ENCODE results near the gene RAB27A. TPM values are rescaled to one million over a fixed set of nuclear protein-coding genes. Genes with fewer than 3 reads are reported as not detected.
A peak's percentile ranks its signal among the peaks of the same experiment; 100 is the strongest.

The RAB27A gene
- total and polyA plus RNA-seq, 9 of the 15 experiments (the other 6 are each of a cell fraction or from before 2014, with no cell fraction given) = 31.5 to 171 (median 80.4) TPM

GRCh38 chr15:55196458-55197361 lies 92.9 kb downstream of the RAB27A start, which contains the start of gene RSL24D1 (continued):
- TF ChIP-seq POLR3G (IDR thresholded peaks at IDR 0.05; ENCODE audit: extremely low read depth, insufficient read length, insufficient replicate concordance) (no peak), FOXK2 (conservative IDR thresholded peaks at IDR 0.05 in 1 of 2, IDR thresholded peaks at IDR 0.05 in 1 of 2; ENCODE audit: low read depth in 2 of 2) (peak; percentile 89 to 94), ZNF785 (CRISPR knock-in tag; IDR thresholded peaks at IDR 0.05) (no peak), KLF10 (CRISPR knock-in tag; IDR thresholded peaks at IDR 0.05) (no peak), PHF8 (IDR thresholded peaks at IDR 0.05; ENCODE audit: borderline replicate concordance, low read length) (peak; percentile 89; the same call in 1 of the 2 replicates), ZNF280B (CRISPR knock-in tag; IDR thresholded peaks at IDR 0.05) (no peak), U2AF1 (optimal IDR thresholded peaks at IDR 0.05; ENCODE audit: low read depth, low read length) (no peak), MEIS2 (IDR thresholded peaks at IDR 0.05; ENCODE audit: partially characterized antibody) (peak; percentile 80), FOXO4 (CRISPR knock-in tag; IDR thresholded peaks at IDR 0.05) (no peak), HINFP (tag; conservative IDR thresholded peaks at IDR 0.05; ENCODE audit: low read depth) (no peak), TBL1XR1 (IDR thresholded peaks at IDR 0.05; ENCODE audit: low read length in 2 of 2) (peak in 1 of 2 experiments; percentile 62; a peak in 1 of 4 replicates), ZBTB17 (CRISPR knock-in tag; IDR thresholded peaks at IDR 0.05) (no peak), YY1 (IDR thresholded peaks at IDR 0.05; ENCODE audit: borderline replicate concordance in 1 of 3, control insufficient read depth in 1 of 3, extremely low read depth in 1 of 3, insufficient read depth in 3 of 3, insufficient read length in 1 of 3, insufficient replicate concordance in 2 of 3, low read depth in 1 of 3, low read length in 2 of 3) (peak in 1 of 3 experiments; percentile 55), KDM5B (IDR thresholded peaks at IDR 0.05; ENCODE audit: insufficient replicate concordance, low read depth, low read length) (peak; percentile 80), HMGXB4 (CRISPR knock-in tag; IDR thresholded peaks at IDR 0.05) (0 out of 2 replicates have a peak, but pooled peaks have one; percentile 71), L3MBTL2 (IDR thresholded peaks at IDR 0.05) (peak; percentile 81), RBFOX2 (IDR thresholded peaks at IDR 0.05; ENCODE audit: low read depth, low read length) (peak; percentile 95), MAX (CRISPR knock-in tag; IDR thresholded peaks at IDR 0.05) (peak; percentile 89), HDAC8 (tag; IDR thresholded peaks at IDR 0.05) (no peak)
